PC-9 (cell line): ENCODE results near the gene SPINK6.

Experiments used
- CTCF ChIP-seq: fragments of 200-600 bp; sonication (generic); conservative IDR thresholded peaks from 2 replicates; pipeline ENCODE4 v1.6.1; 2017; ENCODE audit warnings: mixed run types, antibody characterized with exemption, mild to moderate bottlenecking, moderate library complexity
- EZH2 ChIP-seq: fragments of 200-600 bp; sonication (generic); IDR thresholded peaks from 2 replicates; pipeline ENCODE4 v1.8.0; 2017; ENCODE audit warnings: antibody characterized with exemption, low read depth

DNA sequence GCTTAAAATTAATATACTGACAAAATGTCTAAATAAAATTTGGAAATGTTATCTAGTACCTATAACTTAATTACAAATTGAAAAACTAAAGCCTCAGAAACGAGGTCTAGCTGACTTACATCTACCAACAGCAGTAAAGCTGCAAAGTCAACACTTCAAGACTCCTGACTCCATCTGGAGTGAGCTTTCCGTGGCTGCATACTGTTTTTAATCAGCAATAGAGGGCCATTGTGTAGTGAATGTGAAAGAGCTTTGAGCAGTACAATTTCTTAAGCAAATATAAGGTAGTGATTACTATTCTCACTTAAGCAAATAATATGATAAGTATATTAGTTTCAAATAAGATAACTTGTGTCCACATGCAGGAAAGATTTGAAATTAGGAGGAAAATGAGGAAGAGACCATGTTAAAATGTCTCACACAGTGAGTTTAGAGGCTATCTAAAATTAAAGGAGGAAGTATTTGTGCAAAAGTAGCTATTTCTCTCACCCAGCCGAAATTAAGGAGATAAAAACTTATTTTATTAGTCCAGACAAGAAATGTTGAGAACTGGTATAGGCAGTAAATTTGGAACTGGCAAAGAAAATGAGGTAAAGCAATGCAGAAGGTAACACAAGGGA, 6.4 kb downstream of the SPINK6 start:
- no peak for TF ChIP-seq CTCF
- no peak for TF ChIP-seq EZH2
